ENCODE results near the gene ZFR. TPM values are rescaled to one million over a fixed set of nuclear protein-coding genes. Genes with fewer than 3 reads are reported as not detected.
"Not testable (repeated sequence)": the region's sequence is repeated elsewhere in the genome, so short reads cannot be mapped to it uniquely, and the experiment has no call there.

Gene ZFR
- total RNA-seq, 1 donor = 122 TPM

GRCh38 chr5:32369032-32369431 is 75.5 kb downstream of the ZFR start:
- TF ChIP-seq, protein P1, sequence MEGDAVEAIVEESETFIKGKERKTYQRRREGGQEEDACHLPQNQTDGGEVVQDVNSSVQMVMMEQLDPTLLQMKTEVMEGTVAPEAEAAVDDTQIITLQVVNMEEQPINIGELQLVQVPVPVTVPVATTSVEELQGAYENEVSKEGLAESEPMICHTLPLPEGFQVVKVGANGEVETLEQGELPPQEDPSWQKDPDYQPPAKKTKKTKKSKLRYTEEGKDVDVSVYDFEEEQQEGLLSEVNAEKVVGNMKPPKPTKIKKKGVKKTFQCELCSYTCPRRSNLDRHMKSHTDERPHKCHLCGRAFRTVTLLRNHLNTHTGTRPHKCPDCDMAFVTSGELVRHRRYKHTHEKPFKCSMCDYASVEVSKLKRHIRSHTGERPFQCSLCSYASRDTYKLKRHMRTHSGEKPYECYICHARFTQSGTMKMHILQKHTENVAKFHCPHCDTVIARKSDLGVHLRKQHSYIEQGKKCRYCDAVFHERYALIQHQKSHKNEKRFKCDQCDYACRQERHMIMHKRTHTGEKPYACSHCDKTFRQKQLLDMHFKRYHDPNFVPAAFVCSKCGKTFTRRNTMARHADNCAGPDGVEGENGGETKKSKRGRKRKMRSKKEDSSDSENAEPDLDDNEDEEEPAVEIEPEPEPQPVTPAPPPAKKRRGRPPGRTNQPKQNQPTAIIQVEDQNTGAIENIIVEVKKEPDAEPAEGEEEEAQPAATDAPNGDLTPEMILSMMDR (IDR thresholded peaks at IDR 0.05; ENCODE audit: insufficient read depth, low read depth, low read length) = no peak
- no peak for DNase-seq (ENCODE audit: low read depth)

DNA sequence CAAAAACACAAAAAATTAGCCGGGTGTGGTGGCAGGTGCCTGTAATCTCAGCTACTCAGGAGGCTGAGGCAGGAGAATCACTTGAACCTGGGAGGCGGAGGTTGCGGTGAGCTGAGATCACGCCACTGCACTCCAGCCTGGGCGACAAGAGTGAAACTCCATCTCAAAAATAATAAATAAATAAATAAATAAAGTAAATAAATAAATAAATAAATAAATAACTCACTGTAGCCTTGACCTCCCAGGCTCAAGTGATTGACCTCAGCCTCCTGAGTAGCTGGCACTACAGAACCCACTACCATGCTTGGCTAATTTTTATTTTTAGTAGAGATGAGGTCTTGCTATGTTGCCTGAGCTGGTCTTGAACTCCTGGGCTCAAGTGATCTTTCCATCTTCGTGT is 77.3 kb downstream of the ZFR start:
- H3K4me3 ChIP-seq (ENCODE audit: low read depth, low read length); DNase-seq (ENCODE audit: low read depth): not testable (repeated sequence)

More at GRCh38 chr5:32369032-32369431, 75.5 kb downstream of the ZFR start:
- H3K4me3 ChIP-seq (ENCODE audit: low read depth, low read length) = no peak overlapping the region

DNA sequence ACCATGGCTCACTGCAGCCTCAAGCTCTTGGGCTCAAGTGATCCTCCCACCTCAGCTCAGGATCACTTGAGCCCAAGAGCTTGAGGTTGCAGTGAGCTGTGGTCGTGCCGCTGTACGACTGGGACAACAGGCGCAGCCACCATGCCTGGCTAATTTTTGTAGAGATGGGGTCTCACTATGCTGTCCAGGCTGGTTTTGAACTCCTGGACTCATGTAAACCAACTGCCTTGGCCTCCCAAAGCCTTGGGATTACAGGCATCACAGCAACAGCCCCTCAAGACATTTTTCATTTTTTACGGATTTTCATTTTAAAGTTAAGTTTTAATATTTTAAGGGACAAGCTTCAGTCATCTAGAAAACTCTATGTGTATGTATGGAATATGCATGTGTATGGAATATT is 78.9 kb downstream of the ZFR start:
- no peak overlapping the region for H3K4me3 ChIP-seq (ENCODE audit: low read depth, low read length)
- no peak for DNase-seq (ENCODE audit: low read depth)
- TF ChIP-seq, protein P1 (IDR thresholded peaks at IDR 0.05; ENCODE audit: insufficient read depth, low read depth, low read length) = no peak

DNA sequence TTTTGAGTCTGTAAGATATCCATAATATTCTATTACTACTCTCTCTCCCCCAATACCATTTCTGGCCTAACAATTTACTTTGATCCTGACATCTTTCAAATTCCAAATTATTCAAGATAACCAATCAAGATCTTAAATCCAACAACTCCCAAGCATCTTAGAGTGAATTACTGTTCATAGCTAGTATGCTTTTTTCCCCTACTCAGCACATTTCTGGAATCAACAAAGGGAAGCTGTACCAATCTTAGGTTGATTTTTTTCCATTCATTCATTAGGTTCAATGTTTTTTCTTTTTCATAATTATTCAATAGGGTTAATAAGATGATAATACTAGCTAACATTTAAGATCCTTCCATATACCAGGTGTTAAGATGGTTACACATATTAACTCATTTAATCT is 81.5 kb downstream of the ZFR start:
- H3K4me3 ChIP-seq (ENCODE audit: low read depth, low read length) = no peak overlapping the region
- no peak for DNase-seq (ENCODE audit: low read depth)
- TF ChIP-seq, protein P1 (IDR thresholded peaks at IDR 0.05; ENCODE audit: insufficient read depth, low read depth, low read length) = no peak

DNA sequence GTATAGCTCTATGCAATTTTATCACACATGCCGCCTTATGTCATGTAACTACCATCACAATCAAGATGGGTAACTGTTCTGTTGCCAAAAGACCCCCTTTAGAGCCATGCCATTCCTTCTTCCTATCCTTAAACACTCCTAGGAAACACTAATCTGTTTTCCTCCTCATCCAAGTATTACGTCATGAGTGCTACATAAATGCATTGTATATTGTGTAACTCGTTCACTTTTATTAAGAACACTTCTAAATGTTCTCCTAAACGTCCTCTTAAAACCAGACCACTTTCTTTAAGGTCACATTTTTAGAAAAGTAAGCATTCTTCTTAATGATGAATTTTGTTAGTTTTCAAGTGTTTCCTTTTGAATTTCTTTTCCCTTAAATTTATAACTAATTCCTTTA is 82.0 kb downstream of the ZFR start:
- TF ChIP-seq, protein P1 (IDR thresholded peaks at IDR 0.05; ENCODE audit: insufficient read depth, low read depth, low read length) = no peak
- no peak overlapping the region for H3K4me3 ChIP-seq (ENCODE audit: low read depth, low read length)
- DNase-seq (ENCODE audit: low read depth) = no peak

DNA sequence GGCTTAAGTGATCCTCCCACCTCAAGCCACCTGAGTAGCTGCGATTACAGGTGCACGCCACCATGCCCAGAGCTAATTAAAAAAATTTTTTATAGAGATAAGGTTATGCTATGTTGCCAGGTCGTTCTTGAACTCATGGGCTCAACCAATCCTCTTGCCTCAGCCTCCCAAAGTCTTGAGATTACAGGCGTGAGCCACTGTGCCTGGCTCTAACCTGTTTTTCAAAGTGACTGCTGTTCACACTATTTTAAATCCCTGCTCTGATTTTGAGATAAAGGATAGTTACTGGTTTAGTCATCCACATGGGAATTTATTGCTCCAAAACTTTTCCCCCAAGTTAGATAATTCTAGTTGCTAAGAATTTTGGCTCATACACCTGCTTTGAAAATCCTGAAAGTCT is 83.6 kb downstream of the ZFR start:
- no peak for DNase-seq (ENCODE audit: low read depth)
- TF ChIP-seq, protein P1 (IDR thresholded peaks at IDR 0.05; ENCODE audit: insufficient read depth, low read depth, low read length) = no peak
- H3K4me3 ChIP-seq (ENCODE audit: low read depth, low read length) = no peak overlapping the region

GRCh38 chr5:32358611-32359010 is 85.9 kb downstream of the ZFR start:
- H3K4me3 ChIP-seq (ENCODE audit: low read depth, low read length) = no peak overlapping the region
- TF ChIP-seq, protein P1 (IDR thresholded peaks at IDR 0.05; ENCODE audit: insufficient read depth, low read depth, low read length) = no peak
- DNase-seq (ENCODE audit: low read depth) = no peak
